Activated CD4-positive, alpha-beta T cell treated with anti-CD3 and anti-CD28 coated beads, Interleukin-2, amount 50 U/mL, for 24 hours (primary cell): ENCODE results near the gene TNS3.
"Not testable (repeated sequence)": the region's sequence is repeated elsewhere in the genome, so short reads cannot be mapped to it uniquely, and the experiment has no call there.

Experiments used
- DNase-seq, 2 donors: peaks; one replicate each; pipeline ENCODE4 v3.0.0-alpha.2; 2020; ENCODE audit warnings: low read depth in 1 of 2, low spot score in 1 of 2

TNS3 gene

DNA sequence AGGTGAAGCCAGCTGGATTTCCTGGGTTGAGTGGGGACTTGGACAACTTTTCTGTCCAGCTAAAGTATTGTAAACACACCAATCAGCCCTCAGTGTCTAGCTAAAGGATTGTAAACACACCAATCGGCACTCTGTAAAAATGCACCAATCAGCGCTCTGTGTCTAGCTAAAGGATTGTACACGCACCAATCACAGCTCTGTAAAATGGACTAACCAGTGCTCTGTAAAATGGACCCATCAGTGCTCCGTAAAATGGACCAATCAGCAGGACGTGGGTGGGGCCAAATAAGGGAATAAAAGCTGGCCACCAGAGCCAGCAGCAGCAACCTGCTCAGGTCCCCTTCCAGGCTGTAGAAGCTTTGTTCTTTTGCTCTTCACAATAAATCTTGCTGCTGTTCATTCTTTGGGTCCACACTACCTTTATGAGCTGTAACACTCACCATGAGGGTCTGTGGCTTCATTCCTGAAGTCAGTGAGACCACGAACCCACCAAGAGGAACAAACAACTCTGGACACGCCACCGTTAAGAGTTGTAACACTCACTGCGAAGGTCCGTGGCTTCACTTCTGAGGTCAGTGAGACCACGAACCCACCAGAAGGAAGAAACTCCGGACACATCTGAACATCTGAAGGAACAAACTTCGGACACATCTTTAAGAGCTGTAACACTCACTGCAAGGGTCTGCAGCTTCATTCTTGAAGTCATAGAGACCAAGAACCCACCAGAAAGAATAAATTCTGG lies 21.8 kb upstream of the TNS3 start:
- not testable (repeated sequence) for DNase-seq

GRCh38 chr7:47602272-47603004 lies 20.5 kb upstream of the TNS3 start:
- DNase-seq, result no peak

DNA sequence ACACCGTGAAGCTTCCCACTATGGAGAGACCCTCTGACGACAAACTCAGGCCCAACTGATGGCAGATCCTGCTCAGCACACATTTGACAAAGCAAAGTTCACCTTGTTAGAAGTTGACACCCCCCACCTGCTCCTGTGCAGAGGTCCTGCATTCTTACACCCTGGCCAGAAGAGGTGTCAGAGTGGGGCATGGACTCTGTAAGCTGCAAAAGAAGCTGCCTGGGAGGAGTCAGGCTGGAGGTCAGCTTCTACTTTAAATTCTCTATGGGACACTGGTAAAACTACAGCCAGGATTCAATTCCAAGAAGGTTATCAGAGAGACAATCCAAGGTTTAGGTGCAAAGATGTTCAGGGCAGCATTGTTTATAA lies 20.0 kb upstream of the TNS3 start:
- DNase-seq, result no peak

GRCh38 chr7:47601119-47601880 lies 19.4 kb upstream of the TNS3 start:
- DNase-seq, result no peak

DNA sequence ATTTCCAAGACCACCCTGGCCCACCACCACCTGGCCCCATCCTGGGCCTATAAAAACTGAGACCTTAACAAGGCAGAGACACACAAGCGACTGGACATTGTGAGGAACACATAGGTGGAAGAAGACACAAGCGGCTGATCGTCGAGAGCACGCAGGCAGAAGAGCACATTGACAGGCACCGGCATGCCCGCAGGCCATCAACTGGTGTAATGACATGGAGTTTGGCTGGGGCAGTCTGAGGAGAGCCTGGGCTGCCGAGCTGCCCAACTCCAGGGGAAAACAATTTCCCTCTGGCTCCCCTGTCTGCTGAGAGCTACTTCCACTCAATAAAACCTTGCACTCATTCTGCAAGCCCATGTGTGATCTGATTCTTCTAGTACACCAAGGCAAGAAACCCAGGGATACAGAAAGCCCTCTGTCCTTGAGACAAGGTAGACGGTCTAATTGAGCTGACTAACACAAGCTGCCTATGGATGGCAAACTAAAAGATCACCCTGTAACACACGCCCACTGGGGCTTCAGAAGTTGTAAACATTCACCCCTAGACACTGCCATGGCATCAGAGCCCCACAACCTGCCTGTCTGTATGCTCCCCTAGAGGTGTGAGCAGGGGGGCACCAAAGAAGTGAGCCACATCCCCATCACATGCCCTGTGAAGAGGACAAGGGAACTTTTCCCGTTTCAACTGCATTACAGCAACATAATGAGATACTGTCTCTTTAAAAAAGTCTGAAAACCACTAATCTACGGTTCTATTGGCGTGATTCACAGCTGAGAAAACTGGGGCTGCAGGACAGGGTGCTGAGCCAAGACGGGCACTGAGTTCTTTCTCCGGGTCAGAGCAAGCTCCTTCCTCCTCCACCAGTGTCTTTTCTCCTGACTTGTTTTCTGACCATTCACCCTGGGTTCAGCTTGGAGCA lies 18.5 kb upstream of the TNS3 start:
- DNase-seq, result no peak

- no peak for DNase-seq
Measured at GRCh38 chr7:47597379-47597778, 15.5 kb upstream of the TNS3 start.

- DNase-seq, result no peak
Measured at GRCh38 chr7:47596502-47597202, 14.7 kb upstream of the TNS3 start.

DNA sequence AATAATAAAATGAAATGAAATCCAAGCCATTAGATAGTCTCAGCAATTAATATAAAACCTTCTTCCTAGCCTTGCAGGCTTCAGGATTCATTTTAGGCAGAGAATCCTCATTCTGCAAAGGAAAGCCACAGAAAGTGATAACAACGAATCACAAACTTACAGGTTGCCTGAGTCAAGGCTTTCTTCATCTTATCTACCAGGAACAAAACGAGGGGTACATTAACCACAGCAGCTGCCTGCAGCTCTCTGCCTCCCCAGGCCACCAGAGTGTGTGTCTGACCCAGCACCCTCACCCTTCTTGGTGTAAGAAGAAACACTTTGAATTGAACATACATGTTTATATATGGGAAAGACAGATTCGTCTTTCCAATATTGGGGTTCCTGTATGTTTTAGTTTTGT lies 12.5 kb upstream of the TNS3 start:
- no peak for DNase-seq

DNA sequence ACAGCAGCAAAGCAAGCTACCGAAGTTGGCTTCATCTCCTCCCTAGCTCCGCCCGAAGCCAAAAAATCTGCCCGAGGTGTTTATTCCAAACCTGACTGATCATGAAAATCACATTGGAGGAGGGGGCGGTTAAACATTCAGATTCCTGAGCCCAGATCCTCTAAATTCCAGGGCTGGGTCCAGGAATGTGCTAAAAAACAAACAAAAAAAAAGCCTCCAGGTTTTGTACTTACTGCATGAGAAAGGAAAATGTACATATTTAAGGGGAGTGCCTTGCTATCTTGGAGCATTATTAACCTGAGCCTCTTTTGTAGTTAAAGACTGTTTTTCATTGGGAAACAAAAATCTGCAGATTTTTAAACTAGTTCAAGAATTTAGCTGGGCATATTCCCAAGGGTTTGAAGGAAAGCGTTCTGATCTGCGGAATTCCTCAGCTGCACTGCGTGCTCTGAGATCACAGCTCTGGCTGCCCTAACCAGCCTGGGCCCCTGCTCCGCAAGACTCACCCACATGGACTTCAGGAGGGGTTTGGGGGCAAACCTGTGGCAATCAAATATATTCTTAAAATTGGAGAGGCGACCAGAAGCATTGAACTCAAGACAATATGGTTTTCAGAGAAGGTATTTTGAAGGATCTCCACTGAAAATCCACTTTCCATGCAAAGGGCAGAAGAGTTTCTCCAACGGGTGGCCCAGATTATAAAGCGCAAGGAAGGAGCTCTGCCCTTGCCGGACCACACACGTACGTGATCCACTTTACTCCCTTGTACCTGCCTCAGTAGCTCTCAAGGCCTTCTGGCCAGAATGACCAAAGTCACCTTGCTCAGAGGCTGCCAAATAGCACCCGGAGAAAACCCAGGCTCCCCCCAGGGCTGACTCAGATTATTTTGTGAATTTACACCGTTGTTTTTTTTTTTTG lies 10.0 kb upstream of the TNS3 start:
- no peak for DNase-seq

DNA sequence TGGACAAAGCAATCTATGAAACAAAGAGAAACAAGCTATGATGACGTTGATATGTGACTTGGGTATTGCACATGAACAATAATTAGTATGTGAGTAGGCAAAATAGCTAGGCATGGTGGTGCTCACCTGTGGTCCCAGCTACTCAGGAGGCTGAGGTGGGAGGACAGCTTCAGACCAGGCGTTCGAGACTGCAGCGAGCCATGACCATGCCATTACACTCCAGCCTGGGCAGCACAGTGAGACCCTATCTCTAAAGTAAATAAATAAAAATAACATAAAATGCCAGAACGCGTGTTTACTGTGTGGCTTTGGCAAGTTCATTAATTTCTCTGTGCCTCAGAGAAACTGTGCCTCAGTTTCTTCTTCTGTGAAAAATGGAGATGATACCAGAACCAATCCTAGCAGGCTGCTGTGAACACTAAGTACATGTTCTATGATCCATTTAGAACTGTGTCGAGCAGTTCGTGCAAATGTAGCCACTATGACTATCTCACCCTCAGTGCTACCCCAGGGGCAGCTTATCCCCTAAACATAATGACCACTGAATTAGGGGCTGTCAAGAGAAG lies 9.3 kb upstream of the TNS3 start:
- no peak for DNase-seq

DNA sequence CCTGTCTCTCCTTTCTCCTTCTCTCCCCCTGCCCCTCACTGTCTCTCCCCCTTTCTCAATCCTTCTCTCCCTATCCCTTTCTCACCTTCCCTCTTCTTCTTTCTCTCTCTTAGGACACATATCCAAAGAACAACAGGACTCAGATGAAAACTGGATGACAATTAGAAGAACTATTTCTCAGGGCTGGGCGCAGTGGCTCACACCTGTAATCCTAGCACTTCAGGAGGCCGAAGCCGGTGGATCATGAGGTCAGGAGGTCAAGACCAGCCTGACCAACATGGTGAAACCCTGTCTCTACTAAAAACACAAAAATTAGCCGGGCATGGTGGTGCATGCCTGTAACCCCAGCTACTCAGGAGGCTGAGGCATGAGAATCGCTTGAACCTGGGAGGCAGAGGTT lies 8.3 kb upstream of the TNS3 start:
- not testable (repeated sequence) for DNase-seq

GRCh38 chr7:47588704-47589225 lies 6.9 kb upstream of the TNS3 start:
- no peak for DNase-seq

DNA sequence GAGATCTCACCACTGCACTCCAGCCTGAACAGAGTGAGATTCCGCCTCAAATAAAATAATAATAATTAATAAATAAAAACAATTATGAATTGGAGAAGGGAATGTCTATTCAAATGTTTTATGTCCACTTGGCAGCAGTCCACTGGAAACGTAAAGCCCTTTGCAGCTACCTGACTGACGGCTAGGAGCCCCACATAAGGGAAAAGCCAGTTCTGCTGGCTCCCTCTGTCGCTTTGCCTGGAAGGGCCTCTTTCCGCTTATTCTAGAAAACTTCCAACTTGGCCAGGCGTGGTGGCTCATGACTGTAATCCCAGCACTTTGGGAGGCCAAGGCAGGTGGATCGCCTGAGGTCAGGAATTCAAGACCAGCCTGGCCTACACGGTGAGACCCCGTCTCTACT lies 6.1 kb upstream of the TNS3 start:
- no peak for DNase-seq

DNA sequence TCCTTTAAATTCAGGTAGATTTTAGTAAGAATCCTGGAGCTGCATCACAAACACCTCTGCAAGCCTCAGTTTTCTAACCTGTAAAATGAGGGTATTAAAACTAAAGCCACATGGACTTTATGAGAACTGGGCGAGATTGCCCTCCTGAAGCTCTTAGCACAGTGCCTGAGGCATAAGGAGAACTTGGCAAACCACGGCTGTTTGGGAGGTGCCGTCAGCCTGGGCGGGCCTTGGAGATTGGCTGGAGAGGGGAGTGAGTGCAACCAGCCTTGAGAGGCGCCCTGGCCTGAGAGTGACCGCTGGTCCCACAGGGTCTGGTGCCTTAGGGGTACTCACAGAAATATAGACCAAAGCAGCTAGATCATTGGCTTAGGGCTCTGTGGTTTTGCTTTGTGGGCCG lies 5.4 kb upstream of the TNS3 start:
- no peak for DNase-seq

- DNase-seq, result no peak
Measured at GRCh38 chr7:47586925-47587324, 5.0 kb upstream of the TNS3 start.

DNA sequence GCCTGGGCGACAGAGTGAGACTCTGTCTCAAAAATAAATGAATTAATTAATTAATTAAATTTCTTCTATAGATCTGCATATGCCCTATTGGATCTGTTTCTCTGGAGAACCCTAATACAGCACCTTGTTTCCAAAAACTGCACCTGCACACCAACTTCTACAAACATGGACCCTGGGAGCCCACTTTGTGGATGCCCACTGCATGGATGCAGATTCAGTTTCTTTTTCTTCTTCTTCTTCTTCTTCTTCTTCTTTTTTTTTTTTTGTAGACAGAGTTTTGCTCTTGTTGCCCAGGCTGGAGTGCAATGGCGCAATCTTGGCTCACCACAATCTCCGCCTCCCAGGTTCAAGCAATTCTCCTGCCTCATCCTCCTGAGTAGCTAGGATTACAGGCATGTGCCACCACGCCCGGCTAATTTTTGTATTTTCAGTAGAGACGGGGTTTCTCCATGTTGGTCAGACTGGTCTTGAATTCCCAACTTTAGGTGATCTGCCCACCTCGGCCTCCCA lies 4.3 kb upstream of the TNS3 start:
- DNase-seq, result not testable (repeated sequence)

- DNase-seq, result no peak
Measured at GRCh38 chr7:47584536-47584895, 2.6 kb upstream of the TNS3 start.

DNA sequence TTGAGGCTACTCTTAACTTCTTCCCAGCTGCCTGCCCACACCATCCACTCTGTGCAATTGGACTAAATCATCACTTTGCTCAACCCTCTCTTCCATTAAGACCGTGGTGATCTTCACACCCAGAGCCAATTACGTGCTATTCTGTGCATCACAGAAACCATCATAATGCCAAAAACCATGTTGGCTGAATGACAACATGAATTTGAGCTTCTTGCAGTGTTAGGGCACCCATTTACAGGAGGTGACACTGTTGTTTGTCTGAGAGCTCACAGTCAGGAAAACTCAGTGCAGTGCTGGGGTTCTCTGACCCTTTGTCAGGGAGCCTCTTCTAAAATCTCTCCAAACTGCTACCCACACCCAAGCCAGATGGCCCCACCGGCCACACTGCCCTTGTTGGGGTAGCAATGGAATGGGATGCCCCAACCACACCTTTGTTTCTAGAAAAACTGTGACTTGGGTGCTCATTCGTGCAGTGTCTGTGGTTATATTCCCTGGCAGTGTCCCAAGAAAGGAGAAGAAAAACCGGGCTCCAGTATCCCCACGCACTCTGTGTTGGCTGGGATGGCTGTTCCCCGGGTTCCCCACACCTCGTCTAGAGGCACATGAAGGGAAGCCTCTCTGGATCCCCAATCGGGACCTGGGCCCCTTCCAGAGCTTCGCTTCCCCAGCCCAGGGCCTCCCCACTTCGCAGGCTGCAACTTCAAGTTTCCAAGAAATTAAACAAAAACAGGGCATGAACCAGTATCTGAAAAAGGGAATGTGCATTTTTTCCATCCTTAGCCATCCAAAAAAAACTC lies 2.0 kb upstream of the TNS3 start:
- DNase-seq, result no peak
